ENCODE data around the gene ACOT11.

Gene ACOT11

DNA sequence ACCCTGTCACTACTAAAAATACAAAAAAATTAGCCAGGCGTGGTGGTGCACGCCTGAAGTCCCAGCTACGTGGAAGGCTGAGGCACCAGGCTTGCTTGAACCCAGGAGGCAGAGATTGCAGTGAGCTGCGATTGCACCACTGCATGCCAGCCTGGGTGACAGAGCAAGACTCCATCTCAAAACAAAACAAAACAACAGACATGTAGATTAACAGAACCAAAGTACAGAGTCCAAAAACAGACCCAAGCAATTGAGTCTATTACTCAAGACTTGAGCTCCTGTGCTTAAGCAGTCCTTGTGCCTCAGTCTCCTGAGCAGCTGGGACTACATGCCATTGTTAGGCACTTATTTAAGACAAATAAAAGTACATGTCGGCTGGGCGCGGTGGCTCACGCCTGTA, 9.5 kb upstream of the ACOT11 start:
- DNase-seq = no peak

DNA sequence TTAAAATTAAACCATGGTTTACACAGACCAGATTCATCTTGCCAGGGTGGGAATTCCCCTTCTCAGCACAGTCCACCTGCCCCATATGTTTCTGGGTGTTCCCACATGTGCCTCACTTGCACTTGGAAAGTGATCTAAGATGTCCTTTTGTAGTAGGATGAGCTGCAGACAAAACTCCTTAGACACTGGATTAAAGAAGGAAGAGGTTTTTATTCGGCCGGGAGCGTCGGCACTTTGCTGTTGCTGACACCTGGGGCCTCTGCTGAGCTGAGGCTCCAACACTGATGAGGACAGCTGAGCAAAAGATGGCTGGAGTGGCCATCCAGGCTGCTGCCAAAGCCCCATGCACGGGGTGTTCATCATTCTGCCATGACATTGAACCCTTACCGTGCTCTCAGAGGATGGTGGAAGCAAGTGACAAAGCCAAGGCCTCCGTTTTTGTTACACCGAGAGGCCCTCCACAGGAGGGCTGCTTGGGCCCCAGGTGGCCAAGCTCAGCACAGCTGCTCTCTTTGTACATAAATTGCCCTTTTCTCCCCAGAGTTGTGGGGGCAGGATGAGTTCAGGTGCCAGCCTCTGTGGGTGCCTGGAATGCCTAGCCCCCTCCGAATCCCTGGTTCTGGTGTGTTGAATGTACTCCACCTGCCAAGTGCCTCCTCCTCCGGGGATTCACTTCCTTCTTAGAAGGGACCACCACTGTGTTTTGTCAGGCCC, 7.3 kb upstream of the ACOT11 start:
- no peak for DNase-seq

DNA sequence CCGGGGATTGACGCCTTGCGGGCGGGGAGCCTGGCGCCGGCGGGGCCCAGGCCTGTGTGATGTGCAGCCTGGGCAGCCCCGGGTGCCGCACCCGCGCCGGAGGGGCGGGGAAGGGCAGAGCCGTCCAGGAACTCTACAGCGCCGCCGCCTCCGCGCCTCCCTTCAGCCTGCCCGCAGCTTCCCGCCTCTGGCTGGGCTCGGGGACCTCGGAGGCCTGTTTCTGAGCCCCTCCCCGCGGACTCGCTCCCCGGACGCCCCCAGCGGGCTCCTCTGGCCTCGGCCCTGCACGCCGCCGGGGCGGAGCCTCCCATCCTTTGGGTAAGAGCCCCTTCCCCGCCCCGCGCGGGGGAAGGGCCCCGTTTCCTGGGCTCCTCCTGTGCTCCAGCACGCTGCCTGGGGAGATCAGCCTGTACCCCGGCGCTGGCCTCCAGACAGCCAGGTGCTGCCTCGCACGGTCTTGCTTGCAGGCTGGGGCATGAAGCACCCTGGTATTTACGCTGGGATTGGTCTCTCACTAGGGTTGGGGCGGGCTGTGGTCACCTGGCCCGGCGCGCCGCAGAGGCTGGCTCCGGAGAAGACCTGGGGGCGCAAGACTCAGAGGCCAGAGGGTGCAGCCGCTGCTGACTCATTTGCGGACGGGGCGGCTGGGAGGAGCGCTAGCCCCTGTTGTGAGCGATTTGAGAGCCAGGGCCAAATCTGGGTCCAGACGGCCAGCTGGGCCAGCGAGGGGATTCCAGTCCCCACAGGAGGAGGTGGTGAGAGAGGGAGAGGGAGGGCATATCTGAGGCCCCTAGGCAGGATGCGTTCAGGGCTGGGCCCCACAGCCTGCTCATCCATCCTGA, 5.7 kb upstream of the ACOT11 start:
- peak; percentile 51 for DNase-seq

DNA sequence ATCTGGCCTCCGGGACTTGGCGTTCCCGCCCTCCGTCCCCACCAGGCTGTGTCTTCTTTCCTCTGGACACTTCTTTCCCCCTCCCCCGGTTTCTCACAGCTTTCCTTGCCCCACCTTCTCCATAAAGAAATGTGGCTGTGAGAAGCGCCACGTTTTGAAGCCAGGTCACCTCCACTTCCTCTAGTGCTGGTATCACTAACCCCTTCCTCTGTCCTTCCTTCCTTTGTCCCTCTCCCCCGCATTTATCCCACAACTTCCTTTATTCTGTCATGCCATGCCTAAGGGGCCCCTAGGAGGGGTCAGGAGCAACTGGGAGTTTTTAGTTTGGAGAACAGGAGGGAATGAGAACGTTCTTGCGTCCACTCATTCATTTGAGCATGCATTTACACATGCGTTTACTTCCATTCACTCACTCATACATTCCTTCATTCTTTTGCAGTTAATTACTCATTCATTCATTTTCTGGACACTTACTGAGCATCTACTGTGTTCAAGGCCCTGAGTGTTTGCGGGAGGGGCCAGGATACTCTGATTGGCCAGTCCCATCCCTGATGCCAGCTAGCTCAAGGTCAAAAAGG, 5.0 kb upstream of the ACOT11 start:
- no peak for DNase-seq

DNA sequence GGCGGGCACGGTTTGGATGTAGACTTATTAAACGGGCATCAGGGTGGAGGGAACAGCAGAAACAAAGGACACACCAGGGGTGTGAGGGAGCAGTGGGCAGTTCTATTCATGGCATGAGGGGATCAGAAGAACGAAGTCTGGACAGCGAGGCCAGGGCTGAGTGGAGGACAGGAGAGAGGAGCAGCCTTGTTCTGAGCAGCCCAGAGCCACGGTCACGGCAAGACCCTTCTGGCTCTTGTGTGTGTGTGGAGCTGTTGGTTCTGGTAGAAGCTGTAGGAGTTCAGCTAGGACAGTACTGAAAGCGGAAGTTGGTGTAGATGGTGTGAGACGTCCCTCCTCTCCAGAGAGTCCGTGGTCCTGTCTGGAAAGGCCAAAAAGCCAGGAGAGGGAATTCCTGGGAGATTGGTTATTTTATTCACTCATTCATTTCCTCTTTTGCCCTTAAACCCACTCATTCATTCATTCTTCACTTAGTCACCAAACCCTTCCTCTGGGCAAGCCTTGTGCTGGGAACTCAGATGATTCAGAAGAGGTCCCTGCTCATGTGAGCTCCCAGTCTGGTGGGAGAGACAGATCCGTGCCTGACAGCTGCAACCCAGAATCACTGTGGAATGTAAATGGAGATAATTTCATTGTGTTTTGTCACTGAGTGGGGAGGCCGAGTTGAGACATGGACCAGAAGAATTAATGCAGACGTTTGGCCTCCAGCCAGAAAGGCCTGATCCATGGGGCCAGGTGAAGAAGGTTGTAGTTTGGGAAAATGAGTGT, 4.1 kb upstream of the ACOT11 start:
- no peak for DNase-seq

DNA sequence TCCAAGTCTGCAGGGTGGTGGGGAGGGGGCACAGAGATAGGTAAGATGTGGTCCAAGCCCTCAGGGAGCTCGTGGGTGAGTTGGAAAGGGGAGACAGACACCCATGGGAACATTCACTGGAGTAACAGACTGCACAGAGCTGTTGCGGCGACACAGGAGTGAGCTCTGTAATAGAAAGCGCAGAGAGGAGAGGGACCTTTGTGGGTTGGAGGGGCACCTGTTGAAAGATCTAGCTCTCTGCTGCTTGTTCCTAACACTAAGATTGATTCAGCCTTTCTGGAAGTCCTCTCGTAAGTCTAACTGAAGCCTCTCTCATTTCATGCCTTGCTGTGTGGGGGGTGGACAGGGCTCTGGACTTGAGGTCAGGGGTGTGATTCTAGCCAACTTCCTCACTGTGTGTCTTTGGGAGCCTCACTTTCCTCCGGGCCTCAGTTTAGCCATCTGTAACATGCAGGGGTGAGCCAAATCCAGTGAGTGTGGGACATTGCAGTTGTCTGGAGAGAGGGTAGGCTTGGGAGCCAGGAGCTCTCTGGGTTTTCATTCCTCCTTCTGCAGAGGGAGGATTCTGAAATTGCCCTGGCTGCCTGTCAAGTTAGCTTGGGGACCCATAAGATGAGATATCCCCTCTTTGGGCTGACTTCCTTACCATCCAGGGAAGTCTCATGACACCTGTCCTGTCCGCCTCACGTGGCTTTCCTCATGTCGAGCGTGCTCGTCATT, 2.0 kb upstream of the ACOT11 start:
- DNase-seq = no peak

DNA sequence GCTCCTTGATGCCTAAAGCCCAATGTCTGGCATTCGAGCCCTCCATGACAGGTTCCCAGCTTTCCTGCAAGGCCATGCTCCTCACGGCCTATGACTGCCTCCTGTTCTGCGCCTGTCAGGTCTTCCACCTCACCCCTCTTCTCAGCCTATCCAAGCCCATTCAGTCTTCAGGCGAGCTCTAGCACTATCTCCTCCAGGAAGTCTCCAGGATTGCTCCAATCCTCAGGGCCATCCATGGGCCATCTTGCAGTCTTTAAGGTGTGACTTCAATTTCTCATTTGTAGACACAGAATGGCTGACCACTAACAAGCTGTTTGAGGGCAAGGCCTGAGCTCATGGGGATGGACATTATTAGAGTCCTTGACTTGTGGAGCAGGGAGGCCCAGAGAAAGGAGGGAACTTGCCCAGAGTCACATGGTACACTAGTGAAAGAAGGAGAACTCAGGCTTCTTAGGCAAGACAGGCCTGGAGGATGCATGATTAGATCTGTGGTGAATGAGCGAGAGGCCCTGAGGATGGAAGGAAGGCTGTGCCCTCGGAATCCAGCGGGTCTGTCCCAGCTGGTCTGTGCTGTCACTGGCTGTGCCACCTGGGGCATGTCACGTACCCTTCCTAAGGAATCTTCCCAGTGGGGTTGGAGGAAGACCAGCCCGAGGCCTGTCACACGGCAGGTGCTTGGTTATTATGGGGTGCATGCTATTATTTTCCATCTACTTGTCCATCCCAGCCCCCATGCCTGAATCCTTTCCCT, 1.2 kb upstream of the ACOT11 start:
- DNase-seq = no peak

DNA sequence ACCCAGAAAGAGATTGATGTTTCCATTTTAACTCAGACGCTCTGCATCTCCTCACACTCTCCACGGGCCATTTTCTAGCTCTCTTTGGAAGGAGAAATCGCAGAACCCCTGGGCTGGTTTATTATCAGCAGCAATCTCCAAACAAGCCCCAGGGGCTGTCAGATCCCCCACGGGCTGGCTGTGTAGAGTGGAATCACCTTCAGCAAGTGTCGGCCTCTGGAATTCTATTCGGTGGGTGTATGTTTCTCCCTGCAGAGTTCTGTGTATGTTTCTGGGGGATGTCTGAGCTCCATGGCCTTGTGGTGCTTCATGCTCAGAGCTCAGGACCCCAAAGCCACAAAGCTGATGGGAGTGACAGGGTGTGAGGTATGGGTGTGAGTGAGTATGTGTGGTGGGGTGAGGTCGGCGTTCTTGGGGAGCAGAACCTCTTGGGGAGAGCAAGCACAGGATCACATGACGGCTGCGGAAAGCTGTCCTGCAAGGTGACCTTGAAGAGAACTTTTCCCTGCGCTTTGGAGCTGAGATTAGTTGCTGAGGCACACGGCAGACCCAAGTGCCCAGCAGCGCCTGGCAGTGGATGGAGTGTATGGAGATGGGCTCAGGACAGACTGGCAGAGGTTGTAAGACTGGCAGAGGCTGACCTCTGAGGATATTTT, 489 bp downstream of the ACOT11 start:
- DNase-seq = no peak

DNA sequence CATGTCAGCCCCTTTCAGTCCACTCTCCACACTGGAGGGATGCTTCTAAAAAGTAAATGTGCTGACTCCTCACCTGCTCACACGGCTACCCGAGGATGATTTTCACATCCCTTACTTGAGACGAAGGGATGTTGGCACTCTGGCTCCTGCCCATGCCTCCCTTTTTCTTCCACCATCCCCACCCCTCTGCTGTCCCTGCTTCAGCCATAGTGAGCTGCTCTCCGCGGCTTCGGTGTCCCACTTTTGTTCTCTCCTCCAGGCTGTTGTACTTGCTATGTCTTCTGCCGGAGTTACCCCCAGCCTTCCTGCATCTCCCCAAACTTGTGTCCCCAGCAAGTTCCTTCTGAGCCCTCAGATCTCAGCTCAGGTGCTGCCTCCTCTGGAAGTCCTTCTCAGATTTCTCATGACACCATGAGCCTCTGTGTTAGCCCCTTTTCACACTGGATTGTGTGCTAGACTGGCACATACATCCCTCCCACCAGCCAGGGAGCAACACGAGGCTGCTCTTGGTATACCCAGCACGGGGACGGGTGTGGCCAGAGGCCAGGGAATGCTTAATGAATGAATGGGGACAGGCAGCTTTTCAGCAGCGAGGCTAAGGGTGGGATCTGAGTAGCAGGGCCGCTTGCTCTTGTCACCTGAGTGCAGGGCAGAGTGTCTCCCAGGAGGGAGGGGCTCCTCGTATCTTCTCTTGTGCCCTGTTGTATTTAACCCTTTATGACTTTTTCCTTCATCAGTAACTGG, 1.3 kb downstream of the ACOT11 start:
- no peak for DNase-seq

DNA sequence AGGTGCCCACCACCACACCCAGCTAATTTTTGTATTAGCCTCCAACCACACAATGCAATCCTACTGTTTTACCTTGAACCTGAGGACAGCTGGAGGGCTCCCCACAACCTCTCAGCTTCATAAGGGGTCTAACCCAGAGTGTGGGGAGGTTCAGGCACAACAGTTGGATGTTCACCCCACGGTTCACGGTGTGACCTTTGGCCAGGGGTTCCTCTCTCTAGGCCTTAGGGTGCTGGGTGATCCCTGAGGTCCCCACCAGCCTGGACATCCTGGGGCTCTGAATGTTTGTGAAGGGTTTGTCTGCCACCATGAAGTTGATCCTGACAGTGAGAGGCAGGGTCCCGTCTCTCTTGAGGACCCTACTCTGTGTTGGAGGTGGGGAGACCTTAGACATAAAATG, 3.9 kb downstream of the ACOT11 start:
- DNase-seq = no peak

DNA sequence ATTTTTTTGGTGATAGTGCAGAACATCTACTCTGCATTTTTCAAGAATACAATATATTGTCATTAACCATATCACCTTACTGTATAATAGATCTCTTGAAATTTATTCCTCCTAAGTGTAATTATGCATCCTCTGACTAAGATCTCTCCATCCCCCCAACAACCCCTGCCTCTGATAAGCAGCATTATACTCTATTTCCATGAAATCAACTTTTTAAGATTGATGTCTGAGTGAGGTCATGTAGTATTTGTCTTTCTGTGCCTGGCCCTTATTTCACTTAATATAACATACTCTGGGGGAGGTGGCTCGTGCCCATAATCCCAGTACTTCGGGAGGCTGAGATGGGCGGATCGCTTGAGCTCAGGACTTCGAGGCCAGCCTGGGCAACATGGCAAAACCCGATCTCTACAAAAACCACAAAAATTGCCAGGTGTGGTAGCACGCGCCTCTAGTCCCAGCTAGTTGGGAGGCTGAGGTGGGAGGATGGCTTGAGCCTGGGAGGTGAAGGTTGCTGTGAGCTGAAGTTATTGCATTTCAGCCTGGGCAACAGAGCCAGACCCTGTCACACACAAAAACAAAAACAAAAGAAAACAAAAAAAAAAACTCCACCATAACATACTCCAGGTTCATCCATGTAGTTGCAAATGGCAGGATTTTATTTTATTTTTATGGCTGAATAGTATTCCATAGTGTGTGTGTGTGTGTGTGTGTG, 5.7 kb downstream of the ACOT11 start:
- no peak for DNase-seq

DNA sequence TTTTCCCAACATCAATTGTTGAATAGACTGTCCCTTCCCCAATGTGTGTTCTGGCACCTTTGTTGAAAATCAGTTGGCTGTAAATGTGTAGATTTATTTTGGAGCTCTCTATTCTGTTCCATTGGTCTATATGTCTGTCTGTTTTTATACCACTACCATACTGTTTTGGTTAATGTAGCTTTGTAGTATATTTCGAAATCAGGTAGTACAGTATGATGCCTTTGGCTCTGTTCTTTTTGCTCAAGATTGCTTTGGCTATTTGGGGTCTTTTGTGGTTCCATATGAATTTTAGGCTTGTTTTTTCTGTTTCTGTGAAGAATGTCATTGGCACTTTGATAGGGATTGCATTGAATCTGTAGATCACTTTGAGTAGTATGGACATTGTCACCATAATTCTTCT, 8.1 kb downstream of the ACOT11 start:
- no peak for DNase-seq

DNA sequence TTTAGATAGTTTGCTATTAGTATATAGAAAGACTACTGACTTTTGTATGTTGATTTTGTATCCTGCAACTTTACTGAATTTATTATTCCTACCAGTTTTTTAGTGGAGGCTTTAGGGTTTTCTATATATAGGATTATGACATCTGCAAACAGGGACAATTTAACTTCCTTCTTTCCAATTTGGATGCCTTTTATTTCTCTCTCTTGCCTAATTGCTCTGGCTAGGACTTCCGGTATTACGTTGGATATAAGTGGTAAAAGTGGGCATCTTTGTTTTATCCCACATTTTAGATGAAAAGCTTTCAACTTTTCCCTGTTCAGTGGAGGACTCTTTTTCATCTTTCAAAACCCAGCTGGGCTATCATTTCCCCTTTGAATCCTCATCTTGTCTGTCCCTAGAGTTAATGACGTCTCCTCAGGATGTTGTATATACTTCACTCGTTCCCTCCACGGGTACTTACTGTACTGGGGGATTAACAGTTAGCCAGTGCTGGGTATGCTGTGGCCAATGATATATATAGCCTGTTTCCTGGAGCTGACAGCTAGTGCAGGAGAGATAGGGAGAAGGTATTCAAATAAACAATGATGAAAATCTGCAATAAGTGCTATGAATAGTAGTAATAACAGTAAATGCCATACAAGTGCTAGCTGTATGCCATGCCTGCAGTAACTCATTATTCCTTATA, 9.8 kb downstream of the ACOT11 start:
- no peak for DNase-seq

DNA sequence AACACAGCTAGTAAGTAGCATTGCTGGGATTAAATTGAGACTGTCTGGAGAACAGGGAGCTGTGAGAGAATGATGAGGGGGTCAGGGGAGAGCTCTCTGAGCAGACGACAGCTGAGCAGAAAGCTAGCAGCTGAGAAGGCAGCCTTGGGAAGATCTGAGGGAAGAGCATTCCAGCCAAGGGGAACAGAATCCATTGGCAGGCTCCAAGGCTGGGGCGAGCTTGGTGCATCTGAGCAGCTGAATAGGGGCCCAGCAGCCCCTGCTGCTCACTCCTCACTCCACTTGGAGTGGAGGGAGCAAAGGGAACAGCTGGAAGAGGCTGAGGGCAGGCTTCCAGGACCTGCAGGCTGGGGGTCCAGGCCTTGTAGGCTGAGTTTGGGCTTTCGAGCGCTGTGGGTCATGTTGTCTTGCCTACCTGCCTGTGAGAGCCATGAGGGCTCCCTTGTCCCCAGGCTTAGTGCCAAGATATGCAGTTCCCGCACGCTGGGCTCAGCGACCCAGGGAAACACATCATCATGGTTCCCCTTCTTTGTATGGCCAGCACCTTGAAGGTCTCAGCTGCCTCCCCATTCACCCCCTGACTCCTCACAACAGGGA, 10.5 kb downstream of the ACOT11 start:
- DNase-seq = no peak

DNA sequence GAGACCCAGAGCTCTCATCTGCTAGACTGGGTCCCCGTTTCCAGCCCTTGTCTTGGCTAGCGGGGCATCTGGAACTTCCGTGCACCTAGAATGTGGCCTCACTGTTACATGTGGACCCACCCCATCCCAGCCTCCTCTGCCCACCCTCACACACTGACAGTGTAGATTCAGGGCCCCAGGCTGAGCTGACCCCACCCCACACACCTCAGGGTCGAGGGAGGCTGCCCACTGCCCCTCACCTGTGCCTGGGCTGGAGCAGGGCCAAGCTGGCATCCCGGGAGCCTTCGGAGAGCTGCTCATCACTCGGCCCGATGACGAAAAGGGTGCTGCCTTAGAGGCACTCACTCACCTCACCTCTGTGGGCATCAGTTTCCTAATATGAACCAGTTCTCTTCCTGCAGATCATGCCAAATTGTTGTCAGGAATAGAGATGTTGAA, 11.1 kb downstream of the ACOT11 start:
- DNase-seq = no peak

DNA sequence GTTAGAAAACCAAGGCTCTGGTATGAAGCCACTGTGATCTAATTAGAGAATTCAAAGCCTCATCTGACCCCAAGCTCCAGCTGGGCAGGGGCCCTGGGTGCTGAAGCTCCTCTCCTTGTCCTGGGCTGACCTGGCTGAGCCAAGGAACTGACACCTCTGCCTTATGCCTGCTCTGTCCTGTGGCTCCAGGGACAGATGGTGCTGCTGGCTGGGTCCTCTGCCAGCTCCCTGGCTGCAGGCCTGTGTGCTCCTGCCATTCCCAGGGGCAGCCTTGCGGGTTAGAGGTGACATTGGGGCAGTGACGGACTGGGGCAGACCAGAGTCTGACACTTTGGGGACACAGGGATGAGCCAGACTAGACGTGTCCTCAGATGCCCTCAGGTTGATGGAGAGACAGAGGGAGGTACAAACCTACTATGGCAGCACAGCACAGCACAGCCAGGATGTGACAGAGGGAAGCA, 11.8 kb downstream of the ACOT11 start:
- no peak for DNase-seq

DNA sequence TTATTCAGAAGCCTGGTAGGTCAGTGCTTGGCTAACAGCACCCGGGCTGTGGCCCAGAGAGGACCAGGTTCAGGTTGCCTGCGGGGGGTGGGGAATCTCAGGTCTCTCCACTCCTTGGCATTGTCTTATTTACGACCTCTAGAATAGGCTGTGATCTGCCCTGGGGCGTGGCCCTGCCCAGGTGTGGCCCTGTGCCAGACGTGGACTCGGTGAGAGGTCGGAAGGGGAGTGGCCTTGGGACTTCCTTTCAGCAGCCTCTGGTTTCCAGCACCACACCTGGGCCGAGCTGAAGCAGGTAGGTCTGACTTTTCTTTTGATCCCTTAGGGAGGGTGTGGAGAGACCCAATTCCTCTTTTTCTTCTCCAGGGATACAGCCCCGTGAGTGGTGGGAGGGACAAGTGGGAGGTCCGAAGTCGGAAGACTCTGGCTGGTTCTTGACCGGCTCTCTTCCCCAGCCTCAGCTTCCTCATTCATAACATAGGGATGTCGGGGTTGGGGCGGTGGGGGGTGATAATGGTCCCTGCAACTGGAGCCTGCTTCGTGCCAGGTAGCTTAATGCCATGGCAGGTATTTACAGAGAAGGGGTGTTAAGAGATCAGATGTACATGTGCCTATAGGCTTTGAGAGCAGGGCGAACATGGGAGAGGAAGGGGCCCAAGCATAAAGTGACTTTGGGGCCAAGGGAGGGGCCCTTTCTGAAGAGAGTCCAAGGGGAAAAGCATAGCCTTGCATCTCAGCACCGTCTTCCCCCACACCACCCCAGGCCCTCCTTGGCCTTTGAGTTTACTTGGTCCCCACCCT, 16.5 kb downstream of the ACOT11 start:
- DNase-seq = no peak

DNA sequence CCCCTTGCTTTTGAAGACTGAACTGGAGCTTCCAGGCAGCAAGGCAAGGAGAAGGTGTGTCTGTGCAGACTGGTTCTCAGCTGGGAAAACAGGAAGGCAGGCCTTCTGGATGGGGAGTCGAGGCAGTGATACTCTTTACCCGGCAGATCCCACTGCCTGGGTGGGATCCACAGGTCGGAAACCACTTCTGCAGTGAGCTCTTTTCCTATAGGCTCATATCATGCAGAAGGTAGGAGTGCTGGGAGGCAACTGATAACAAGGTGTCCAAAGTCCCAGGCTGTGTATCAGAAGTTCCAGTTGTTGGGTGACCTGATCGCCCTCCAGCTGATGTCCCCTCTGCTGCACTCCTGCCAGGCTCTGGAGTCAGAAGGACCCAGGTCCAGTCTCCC, 17.1 kb downstream of the ACOT11 start:
- no peak for DNase-seq
